Measurements from ENCODE around the gene ANKS1B. TPM values are rescaled to one million over a fixed set of nuclear protein-coding genes. Genes with fewer than 3 reads are reported as not detected.

Gene ANKS1B
- total and polyA plus RNA-seq, 10 of the 15 experiments (the other 5 are each of a cell fraction or from before 2014, with no cell fraction given) = 0.16 to 1.3 (median 0.82) TPM; not detected in 7

- ATAC-seq = no peak
- FAIRE-seq = no peak
- intact Hi-C loops (cut with micrococcal nuclease; ENCODE audit: unreplicated experiment) = no loop called here
- BruUV-seq (replicated peaks) = no TSS peak
- ChIA-PET SMC1A (ENCODE audit: uncharacterized antibody, unreplicated experiment) (interaction anchor here (1.2 kb wide), 1 partner anchor 13 kb away, joined by 8 read pairs; no protein-coding TSS in a partner anchor), RAD21 (ENCODE audit: unreplicated experiment) (no interaction called here), CTCF (interaction anchor here (0.5 to 5.4 kb wide), 3 partner anchors 12 to 564 kb away, joined by 3 to 35 read pairs (median 3); no protein-coding TSS in a partner anchor), POLR2A (no interaction called here)
- no peak for DNase-seq (ENCODE audit: low read depth, low spot score)
- in situ Hi-C loops (cut with MboI) = no loop called here
- Histone ChIP-seq H3K4me1 (ENCODE audit: control insufficient read depth, insufficient read depth, low read length) (no peaks in the 10 kb centered on the region), H3K27ac (ENCODE audit: control insufficient read depth, insufficient read depth) (no peak overlapping the region), H3K36me3 (ENCODE audit: control insufficient read depth in 2 of 2, insufficient read depth in 2 of 2, low read length in 1 of 2) (no peaks in the 10 kb centered on the region), H3K79me2 (ENCODE audit: control insufficient read depth, insufficient read depth, low read length) (no peaks in the 10 kb centered on the region), H3K9me3 (replicated peaks; ENCODE audit: control insufficient read depth, insufficient read depth, low read length) (no peaks in the 10 kb centered on the region), H3K4me2 (ENCODE audit: control insufficient read depth, insufficient read depth) (no peak overlapping the region), H3K27me3 (replicated peaks in 1 of 2; ENCODE audit: control insufficient read depth in 2 of 2, insufficient read depth in 2 of 2, low read length in 1 of 2) (no peaks in the 10 kb centered on the region), H2AFZ (ENCODE audit: control insufficient read depth, low read depth, low read length) (no peak overlapping the region), H3K9ac (ENCODE audit: control insufficient read depth, insufficient read depth, low read length) (no peak overlapping the region), H4K20me1 (ENCODE audit: control insufficient read depth, insufficient read depth) (no peaks in the 10 kb centered on the region), H3K4me3 (no peak overlapping the region)
- WGBS (ENCODE audit: insufficient coverage, insufficient replicate concordance, low lambda C conversion rate, missing lambda C conversion rate) = 0% methylated on average over 1 of the region's 1 CpG
- TF ChIP-seq ZBTB40 (IDR thresholded peaks at IDR 0.05; ENCODE audit: borderline replicate concordance) (no peak), ATF2 (IDR thresholded peaks at IDR 0.05; ENCODE audit: low read length) (no peak), CUX1 (IDR thresholded peaks at IDR 0.05; ENCODE audit: insufficient replicate concordance, low read depth, low read length) (no peak), NR2F1 (conservative IDR thresholded peaks at IDR 0.05) (no peak), MTA3 (IDR thresholded peaks at IDR 0.05; ENCODE audit: borderline replicate concordance, low read length) (no peak), PRDM15 (CRISPR knock-in tag; IDR thresholded peaks at IDR 0.05) (no peak), USF1 (IDR thresholded peaks at IDR 0.05; ENCODE audit: borderline replicate concordance, extremely low read length, insufficient read depth, low read depth, low read length) (no peak)
Measured at GRCh38 chr12:99056186-99056585, 928.5 kb downstream of the ANKS1B start.
